K562 (cell line): ENCODE results near the gene ASXL2. TPM values are rescaled to one million over a fixed set of nuclear protein-coding genes. Genes with fewer than 3 reads are reported as not detected.

Experiments
- ATAC-seq: fragments of 200-7000 bp; cut with Tn5 transposase; 3 replicates; pipeline ENCODE4 v1.9.1; 2020; ENCODE audit warnings: moderate library complexity
- BruUV-seq: library from RNA; stranded (reverse); fragments of 400-500 nt; replicated peaks from 2 replicates; lab custom pipeline; 2021; lab: Mats Ljungman, UMichigan
- CTCF ChIA-PET: fragments of 300-600 bp; formaldehyde crosslinking; extraction: SDS; loops from one replicate; lab custom pipeline; 2021; ENCODE audit warnings: low intra/inter-chr PET ratio; lab: Yijun Ruan, JAX
- POLR2A ChIA-PET: fragments of 300-600, 350-650 bp; sonication (Branson Sonifier 250); formaldehyde crosslinking; extraction: SDS; loops from one replicate; lab custom pipeline; 2021; ENCODE audit warnings: antibody characterized with exemption, inconsistent platforms; lab: Yijun Ruan, JAX
- DNase-seq, 4 experiments: peaks; one replicate each; pipeline versions ENCODE4 v3.0.0 to v3.0.0-alpha.2; 2011 to 2018; ENCODE audit warnings: low spot score in 3 of 4, mixed read lengths in 3 of 4; ENCODE audit errors: extremely low read depth in 1 of 4
- FAIRE-seq: peaks from 2 replicates; lab custom pipeline; 2011; peaks lifted over from hg19 to GRCh38; lab: Jason Lieb, UNC
- H2AFZ ChIP-seq: 2 replicates; pipeline ENCODE4 v1.6.0; 2011; ENCODE audit warnings: low read depth, low read length, control low read depth, inconsistent platforms
- H3K27ac ChIP-seq: fragments of 200-600 bp; 3 replicates; pipeline ENCODE4 v1.8.0; 2011; ENCODE audit warnings: low read depth, mild to moderate bottlenecking, control low read depth, inconsistent platforms, low read length, moderate library complexity, mixed read lengths; ENCODE audit errors: extremely low read depth
- H3K27me3 ChIP-seq, 2 experiments: fragments of 300-600 bp in 1 of 2; 2 replicates in 1 of 2; 3 replicates in 1 of 2; pipeline versions ENCODE4 v1.6.0 to v1.8.0; 2011; ENCODE audit warnings: inconsistent platforms in 2 of 2, low read length in 2 of 2, mild to moderate bottlenecking in 1 of 2, mixed read lengths in 1 of 2, moderate library complexity in 1 of 2; ENCODE audit not compliant: control insufficient read depth in 2 of 2, insufficient read depth in 2 of 2
- H3K36me3 ChIP-seq: fragments of 300-600 bp; 3 replicates; pipeline ENCODE4 v1.8.0; 2011; ENCODE audit warnings: mild to moderate bottlenecking, low read length, inconsistent platforms; ENCODE audit not compliant: control insufficient read depth, insufficient read depth
- H3K4me1 ChIP-seq, 2 experiments: fragments of 200-600 bp in 1 of 2; replicated peaks in 1 of 2; 2 replicates in 1 of 2; 3 replicates in 1 of 2; pipeline versions ENCODE4 v1.5.1 to v1.8.0; 2011; ENCODE audit warnings: inconsistent platforms in 2 of 2, low read length in 2 of 2, mild to moderate bottlenecking in 1 of 2, mixed read lengths in 1 of 2, moderate library complexity in 1 of 2; ENCODE audit not compliant: control insufficient read depth in 2 of 2, insufficient read depth in 2 of 2
- H3K4me2 ChIP-seq: 2 replicates; pipeline ENCODE4 v1.6.1; 2011; ENCODE audit warnings: low read length, control low read depth, inconsistent platforms, mixed read lengths; ENCODE audit not compliant: insufficient read depth
- H3K4me3 ChIP-seq: fragments of 200-600 bp; sonication (generic), shearing (Covaris generic); 2 replicates; pipeline ENCODE4 v1.5.1; 2016; ENCODE audit warnings: control low read depth, inconsistent platforms
- H3K79me2 ChIP-seq: fragments of 200-600 bp; 3 replicates; pipeline ENCODE4 v1.8.0; 2011; ENCODE audit warnings: low read length, inconsistent platforms; ENCODE audit not compliant: control insufficient read depth, insufficient read depth
- H3K9ac ChIP-seq, 2 experiments: 2 replicates each; pipeline versions ENCODE4 v1.6.0 to v1.6.1; 2011; ENCODE audit warnings: low read depth in 2 of 2, low read length in 2 of 2, control low read depth in 1 of 2, inconsistent platforms in 1 of 2, mild to moderate bottlenecking in 1 of 2, mixed read lengths in 1 of 2; ENCODE audit not compliant: insufficient read depth in 1 of 2
- H3K9me1 ChIP-seq: one replicate; pipeline ENCODE4 v1.6.0; 2011; ENCODE audit warnings: inconsistent platforms, mild to moderate bottlenecking, low read length, moderate library complexity; ENCODE audit not compliant: control insufficient read depth, insufficient read depth
- H3K9me3 ChIP-seq: replicated peaks from 2 replicates; pipeline ENCODE4 v1.5.1; 2011; ENCODE audit warnings: low read depth, low read length, inconsistent platforms; ENCODE audit not compliant: control insufficient read depth, insufficient read depth
- H4K20me1 ChIP-seq: replicated peaks from 2 replicates; pipeline ENCODE4 v1.6.1; 2011; ENCODE audit warnings: low read length, inconsistent platforms, mixed read lengths; ENCODE audit not compliant: control insufficient read depth, insufficient read depth
- ARID1B ChIP-seq: fragments of 450-650 bp; IDR thresholded peaks from 2 replicates; pipeline ENCODE4 v1.6.1; 2016; ENCODE audit warnings: antibody characterized with exemption, mild to moderate bottlenecking, inconsistent platforms
- JUNB ChIP-seq: fragments of 450-650 bp; formaldehyde crosslinking; conservative IDR thresholded peaks from 2 replicates; pipeline ENCODE4 v1.4.0; 2020; ENCODE audit warnings: mild to moderate bottlenecking
- KLF6 ChIP-seq: fragments of 250-450 bp; sonication (Bioruptor Pico); IDR thresholded peaks from 2 replicates; pipeline ENCODE4 v1.4.0; 2020; ENCODE audit warnings: mild to moderate bottlenecking, moderate library complexity, borderline replicate concordance
- POLR3G ChIP-seq: IDR thresholded peaks from 2 replicates; pipeline ENCODE4 v1.6.1; 2011; ENCODE audit not compliant: insufficient read length, insufficient replicate concordance; ENCODE audit errors: extremely low read depth
- SREBF1 ChIP-seq: fragments of 150-350 bp; IDR thresholded peaks from 2 replicates; pipeline ENCODE4 v1.6.1; 2014; ENCODE audit warnings: antibody characterized with exemption, low read depth, low read length, borderline replicate concordance
- WGBS: fragments of 100-300 bp; shearing (Covaris generic); methylation state at CpG from one replicate; pipeline ENCODE4 v1.1.6; 2016; ENCODE audit warnings: low coverage, mixed read lengths; ENCODE audit not compliant: insufficient coverage; ENCODE audit errors: missing lambda C conversion rate; 5-methylcytosine and 5-hydroxymethylcytosine counted together
- in situ Hi-C: fragments of 300-500 bp; cut with MboI; formaldehyde crosslinking; loops from 4 replicates; pipeline ENCODE4 v1.15.0; 2018; ENCODE audit warnings: inconsistent platforms, mixed read lengths
- intact Hi-C: fragments of 100-400 bp; cut with micrococcal nuclease; formaldehyde crosslinking; loops from 2 replicates; pipeline ENCODE4 v1.14.2; 2022
- polyA plus RNA-seq, 8 experiments: library from polyadenylated mRNA; depleted of rRNA in 4 of 8; stranded (reverse) in 5 of 8; unstranded in 3 of 8; fragments of >200 nt; fragmentation: Nextera tagmentation in 2 of 8; fragmentation: Illumina TruSeq in 1 of 8; extraction: Ambion mirVana in 2 of 8; extraction: Trizol in 1 of 8; gene quantifications; 2 replicates each; pipeline versions ENCODE4 v1.2.1 to v1.2.3, GENCODE V29; 2011 to 2014; ENCODE audit warnings: inconsistent platforms in 1 of 8, missing spikeins in 1 of 8
- total RNA-seq, 7 experiments: library from RNA; depleted of rRNA in 6 of 7; stranded (reverse); fragments of >200 nt in 6 of 7; fragmentation: Illumina TruSeq in 2 of 7; extraction: Trizol in 2 of 7; gene quantifications; 2 replicates each; pipeline versions ENCODE4 v1.2.1 to v1.2.3, GENCODE V29; 2011 to 2021; ENCODE audit warnings: low replicate concordance in 1 of 7

Gene ASXL2
- total and polyA plus RNA-seq, 9 of the 15 experiments (the other 6 are each of a cell fraction or from before 2014, with no cell fraction given) = 2.2 to 25.9 (median 9.0) TPM

DNA sequence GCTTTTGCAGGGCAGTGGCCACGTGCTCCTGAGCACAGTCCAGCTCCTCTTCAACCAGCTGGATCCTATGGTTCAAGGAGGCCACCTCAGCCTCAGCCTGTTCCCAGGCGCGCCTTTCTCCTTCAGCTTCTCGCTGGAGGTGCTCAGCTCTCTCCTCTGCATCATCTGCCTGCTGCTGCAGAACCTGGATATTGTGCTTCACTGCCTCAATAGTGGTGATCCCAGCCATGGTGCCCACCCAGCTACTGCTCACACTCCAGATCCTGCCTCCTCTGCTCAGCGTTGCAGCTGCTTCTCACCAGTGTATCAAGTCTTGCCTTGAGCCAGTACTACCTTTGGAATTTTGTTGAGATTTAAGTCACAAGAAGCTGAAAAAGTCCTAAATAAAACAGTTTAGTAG, 67.9 kb downstream of the ASXL2 start (continued):
- TF ChIP-seq KLF6 (CRISPR knock-in tag) = no peak

DNA sequence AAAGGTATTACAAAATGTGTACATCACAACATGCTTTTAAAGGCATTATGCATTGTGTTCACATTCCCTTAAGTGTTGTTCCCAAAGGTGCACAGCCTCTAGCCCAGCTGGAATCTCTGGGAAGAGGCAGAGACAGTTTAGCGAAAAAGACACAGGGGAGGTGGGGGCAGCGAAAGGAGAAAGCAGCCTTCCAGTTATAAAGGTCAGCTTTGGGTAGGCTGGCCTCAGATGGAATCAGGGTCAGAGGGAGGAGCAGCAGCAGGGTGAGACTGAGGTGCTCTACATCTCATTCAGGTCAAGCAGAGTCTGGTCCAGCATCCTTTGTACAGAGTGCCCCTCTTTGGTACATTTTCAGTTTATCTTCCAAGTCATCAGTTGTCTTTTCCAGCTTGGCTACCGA, 68.6 kb downstream of the ASXL2 start:
- TF ChIP-seq SREBF1 = no peak
- no peak for TF ChIP-seq POLR3G
- TF ChIP-seq, all 486 proteins: peak for 0
- H3K9me1 ChIP-seq = no peaks in the 10 kb centered on the region
- no peaks in the 10 kb centered on the region for H3K9me3 ChIP-seq
- H3K27me3 ChIP-seq = no peaks in the 10 kb centered on the region
- no peak overlapping the region for H3K9ac ChIP-seq
- peaks cover 22% of the 10 kb centered on the region for H3K79me2 ChIP-seq
- no peaks in the 10 kb centered on the region; a peak in 1 of 5 replicates for H3K4me1 ChIP-seq
- ATAC-seq (no peak), DNase-seq (no peak), FAIRE-seq (no peak)
- no peak overlapping the region for H3K27ac ChIP-seq
- 0 out of 2 replicates have a peak, but pooled peaks cover 3% of the 10 kb centered on the region for H4K20me1 ChIP-seq
- 78% methylated on average over 3 of the region's 3 CpGs for WGBS
- peaks cover 26% of the 10 kb centered on the region; the same call in 2 of the 3 replicates for H3K36me3 ChIP-seq
- CTCF ChIA-PET = no interaction called here
- no peak overlapping the region for H3K4me3 ChIP-seq
- POLR2A ChIA-PET = interaction anchor here (0.7 to 3.1 kb wide), 5 partner anchors 9 to 376 kb away, joined by 3 to 19 read pairs (median 5); no protein-coding TSS in a partner anchor
- intact Hi-C loops = no loop called here
- BruUV-seq = no TSS peak
- in situ Hi-C loops = no loop called here
- no peak overlapping the region for H2AFZ ChIP-seq
- no peak overlapping the region for H3K4me2 ChIP-seq

DNA sequence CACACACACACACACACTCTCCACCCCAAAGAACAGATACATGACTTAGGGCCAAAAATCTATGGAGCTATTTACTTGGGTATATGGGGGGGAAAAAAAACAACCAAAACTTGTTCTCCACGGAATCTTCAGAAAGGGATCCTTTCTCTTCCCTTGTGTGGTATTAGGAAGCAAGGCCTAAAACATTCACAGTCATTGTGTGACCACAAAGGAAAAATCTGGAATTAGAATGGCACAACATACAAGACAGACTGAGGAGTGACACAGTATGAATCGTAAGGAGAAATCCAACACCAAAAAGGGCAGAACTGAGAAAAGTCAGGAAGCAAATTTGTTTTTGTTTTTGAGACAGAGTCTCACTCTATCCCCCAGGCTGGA, 70.3 kb downstream of the ASXL2 start:
- intact Hi-C loops (no loop called here), in situ Hi-C loops (no loop called here)
- ATAC-seq (no peak), DNase-seq (no peak), FAIRE-seq (no peak)
- TF ChIP-seq JUNB (CRISPR knock-in tag) (no peak), ARID1B (no peak)
- Histone ChIP-seq H2AFZ (no peak overlapping the region), H3K27me3 (no peaks in the 10 kb centered on the region), H3K9me3 (no peaks in the 10 kb centered on the region), H3K9me1 (no peaks in the 10 kb centered on the region), H3K4me1 (no peaks in the 10 kb centered on the region; a peak in 1 of 5 replicates), H3K27ac (no peak overlapping the region), H3K9ac (no peak overlapping the region), H4K20me1 (0 out of 2 replicates have a peak, but pooled peaks cover 3% of the 10 kb centered on the region), H3K79me2 (peaks cover 11% of the 10 kb centered on the region), H3K36me3 (peaks cover 43% of the 10 kb centered on the region), H3K4me2 (no peak overlapping the region), H3K4me3 (no peak overlapping the region)
- no TSS peak for BruUV-seq
- ChIA-PET POLR2A (no interaction called here), CTCF (no interaction called here)
- 75% methylated on average over 2 of the region's 2 CpGs for WGBS
